ENCODE data around the gene C7orf25.

GRCh38 chr7:42930889-42931288 is 19.0 kb upstream of the C7orf25 start:
- TF ChIP-seq CTCF (IDR thresholded peaks at IDR 0.05; ENCODE audit: low read depth, low read length) (no peak), EZH2phosphoT487 (IDR thresholded peaks at IDR 0.05; ENCODE audit: low read depth) (no peak)

Measured in OCI-LY3 (cell line).